GM12878 (cell line): ENCODE results near the gene FBF1. TPM values are rescaled to one million over a fixed set of nuclear protein-coding genes. Genes with fewer than 3 reads are reported as not detected.
"Not testable (repeated sequence)": the region's sequence is repeated elsewhere in the genome, so short reads cannot be mapped to it uniquely, and the experiment has no call there.

ENCODE experiments used
- ATAC-seq: fragments of 200-7000 bp; cut with Tn5 transposase; 3 replicates; pipeline ENCODE4 v1.9.1; 2020; ENCODE audit warnings: mild to moderate bottlenecking, moderate library complexity
- BruUV-seq: library from RNA; stranded (reverse); fragments of 400-500 nt; replicated peaks from 2 replicates; lab custom pipeline; 2021; lab: Mats Ljungman, UMichigan
- CTCF ChIA-PET: fragments of 300-600 bp; sonication (Branson Sonifier 250); formaldehyde crosslinking; extraction: SDS; loops from one replicate; lab custom pipeline; 2021; ENCODE audit warnings: inconsistent platforms; lab: Yijun Ruan, JAX
- POLR2A ChIA-PET: fragments of 350-600 bp; formaldehyde crosslinking; extraction: SDS; loops from one replicate; lab custom pipeline; 2021; ENCODE audit warnings: inconsistent platforms; lab: Charles Lee
- RAD21 ChIA-PET: fragments of 300-600 bp; sonication (Branson Sonifier 250); formaldehyde crosslinking; loops from one replicate; lab custom pipeline; 2023; ENCODE audit warnings: antibody characterized with exemption; ENCODE audit not compliant: unreplicated experiment; lab: Charles Lee
- SMC1A ChIA-PET: fragments of 300-600 bp; sonication (Branson Sonifier 250); formaldehyde crosslinking; loops from one replicate; lab custom pipeline; 2023; ENCODE audit not compliant: unreplicated experiment, uncharacterized antibody; lab: Charles Lee
- DNase-seq: peaks from one replicate; pipeline ENCODE4 v3.0.0-alpha.2; 2011; ENCODE audit warnings: low read depth, low spot score
- FAIRE-seq: peaks from 3 replicates; lab custom pipeline; 2011; peaks lifted over from hg19 to GRCh38; lab: Jason Lieb, UNC
- H2AFZ ChIP-seq: 2 replicates; pipeline ENCODE4 v1.6.0; 2011; ENCODE audit warnings: low read depth, low read length, control low read depth; ENCODE audit not compliant: control insufficient read depth
- H3K27ac ChIP-seq: 2 replicates; pipeline ENCODE4 v1.5.1; 2011; ENCODE audit warnings: control low read depth; ENCODE audit not compliant: control insufficient read depth, insufficient read depth
- H3K27me3 ChIP-seq, 2 experiments: replicated peaks in 1 of 2; 2 replicates each; pipeline versions ENCODE4 v1.6.0 to v1.6.1; 2011; ENCODE audit warnings: low read length in 1 of 2; ENCODE audit not compliant: control insufficient read depth in 2 of 2, insufficient read depth in 2 of 2
- H3K36me3 ChIP-seq, 2 experiments: 2 replicates each; pipeline ENCODE4 v1.5.1; 2011; ENCODE audit warnings: low read length in 1 of 2; ENCODE audit not compliant: control insufficient read depth in 2 of 2, insufficient read depth in 2 of 2
- H3K4me1 ChIP-seq: 2 replicates; pipeline ENCODE4 v1.6.1; 2011; ENCODE audit warnings: mild to moderate bottlenecking, low read length, moderate library complexity, mixed read lengths; ENCODE audit not compliant: control insufficient read depth, insufficient read depth
- H3K4me2 ChIP-seq: 2 replicates; pipeline ENCODE4 v1.6.0; 2011; ENCODE audit warnings: control low read depth; ENCODE audit not compliant: control insufficient read depth, insufficient read depth
- H3K4me3 ChIP-seq: fragments of 200-600 bp; sonication (generic); 2 replicates; pipeline ENCODE4 v1.5.1; 2016
- H3K79me2 ChIP-seq: 2 replicates; pipeline ENCODE4 v1.6.0; 2011; ENCODE audit warnings: low read length; ENCODE audit not compliant: control insufficient read depth, insufficient read depth
- H3K9ac ChIP-seq: 2 replicates; pipeline ENCODE4 v1.8.0; 2011; ENCODE audit warnings: low read length, control low read depth, mixed read lengths; ENCODE audit not compliant: control insufficient read depth, insufficient read depth
- H3K9me3 ChIP-seq: replicated peaks from 3 replicates; pipeline ENCODE4 v1.5.1; 2011; ENCODE audit warnings: mild to moderate bottlenecking, low read length; ENCODE audit not compliant: control insufficient read depth, insufficient read depth
- H4K20me1 ChIP-seq: 2 replicates; pipeline ENCODE4 v1.6.0; 2011; ENCODE audit not compliant: control insufficient read depth, insufficient read depth
- CREB1 ChIP-seq: IDR thresholded peaks from 2 replicates; pipeline ENCODE4 v1.6.1; 2012; ENCODE audit warnings: low read depth, mild to moderate bottlenecking, inconsistent platforms
- FOXM1 ChIP-seq: IDR thresholded peaks from 2 replicates; pipeline ENCODE4 v1.6.1; 2012; ENCODE audit warnings: low read depth, mild to moderate bottlenecking, inconsistent platforms, low read length, moderate library complexity
- JUNB ChIP-seq: IDR thresholded peaks from 2 replicates; pipeline ENCODE4 v1.6.1; 2016; ENCODE audit warnings: antibody characterized with exemption, mild to moderate bottlenecking
- NFIC ChIP-seq: IDR thresholded peaks from 2 replicates; pipeline ENCODE4 v1.6.1; 2012; ENCODE audit warnings: low read depth, mild to moderate bottlenecking, inconsistent platforms, low read length, moderate library complexity
- WGBS: methylation state at CpG from one replicate; pipeline ENCODE4 v1.1.6; 2016; ENCODE audit warnings: low lambda C conversion rate; ENCODE audit not compliant: insufficient replicate concordance, insufficient coverage; ENCODE audit errors: missing lambda C conversion rate; 5-methylcytosine and 5-hydroxymethylcytosine counted together
- in situ Hi-C: fragments of 300-500 bp; cut with MboI; formaldehyde crosslinking; loops from 9 replicates; pipeline ENCODE4 v1.14.3; 2018; ENCODE audit warnings: mixed read lengths
- intact Hi-C: fragments of 100-400 bp; cut with micrococcal nuclease; formaldehyde crosslinking; loops from one replicate; pipeline ENCODE4 v1.14.2; 2022; ENCODE audit not compliant: unreplicated experiment
- polyA plus RNA-seq, 11 experiments: library from polyadenylated mRNA; depleted of rRNA in 4 of 11; unstranded in 6 of 11; stranded (reverse) in 5 of 11; fragments of >200 nt; fragmentation: Nextera tagmentation in 4 of 11; fragmentation: Illumina TruSeq in 1 of 11; extraction: Ambion mirVana in 4 of 11; extraction: Trizol in 1 of 11; gene quantifications; 1 replicate in 1 of 11; 2 replicates in 10 of 11; pipeline versions ENCODE4 v1.2.1 to v1.2.3, GENCODE V29; 2011 to 2016; ENCODE audit warnings: inconsistent platforms in 2 of 11, missing spikeins in 2 of 11, low read depth in 1 of 11
- total RNA-seq, 4 experiments: library from RNA; depleted of rRNA in 3 of 4; stranded (reverse); fragments of >200 nt in 3 of 4; fragmentation: Illumina TruSeq in 1 of 4; extraction: Trizol in 1 of 4; gene quantifications; 2 replicates each; pipeline versions ENCODE4 v1.2.1 to v1.2.3, GENCODE V29; 2013 to 2021

The FBF1 gene
- total and polyA plus RNA-seq, 10 of the 15 experiments (the other 5 are each of a cell fraction or from before 2014, with no cell fraction given): 0.29 to 15.0 (median 7.0) TPM

DNA sequence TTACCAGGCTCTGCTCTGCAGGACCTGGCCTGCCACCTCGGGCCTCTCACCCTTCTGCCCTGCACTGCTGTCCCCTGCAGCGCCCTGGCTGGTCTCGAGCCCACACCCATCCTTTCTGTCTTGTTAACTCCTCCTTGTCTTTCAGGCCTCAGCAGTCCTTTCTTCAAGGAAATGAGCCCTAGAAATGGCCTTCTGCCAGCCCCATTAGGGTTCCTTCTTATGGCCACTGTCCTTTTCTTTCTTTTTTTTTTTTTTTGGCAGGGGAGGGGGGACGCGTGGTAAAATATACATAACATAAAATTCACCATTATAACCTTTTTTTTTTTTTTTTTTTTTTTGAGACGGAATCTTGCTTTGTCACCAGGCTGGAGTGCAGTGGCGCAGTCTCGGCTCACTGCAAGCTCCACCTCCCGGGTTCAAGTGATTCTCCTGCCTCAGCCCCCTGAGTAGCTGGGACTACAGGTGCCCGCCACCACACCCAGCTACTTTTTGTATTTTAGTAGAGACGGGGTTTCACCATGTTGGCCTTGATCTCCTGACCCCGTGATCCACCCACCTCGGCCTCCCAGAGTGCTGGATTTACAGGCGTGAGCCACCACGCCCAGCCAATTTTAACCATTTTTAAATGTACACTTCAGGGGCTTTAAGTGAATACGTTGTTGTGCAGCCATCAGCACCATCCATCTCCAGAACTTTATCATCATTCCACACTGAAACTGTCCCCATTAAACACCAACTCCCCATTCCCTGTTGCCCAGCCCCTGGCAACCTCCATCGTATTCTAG lies 75.2 kb downstream of the FBF1 start:
- H3K79me2 ChIP-seq, H4K20me1 ChIP-seq, H2AFZ ChIP-seq, H3K36me3 ChIP-seq, FAIRE-seq, H3K4me3 ChIP-seq, H3K9ac ChIP-seq, in situ Hi-C loops, ATAC-seq, H3K27ac ChIP-seq, H3K27me3 ChIP-seq, H3K9me3 ChIP-seq, DNase-seq, BruUV-seq, intact Hi-C loops: not testable (repeated sequence)
- Histone ChIP-seq H3K4me1 (peaks cover 16% of the 10 kb centered on the region), H3K4me2 (peak overlapping the region; percentile 51)
- CTCF ChIA-PET: interaction anchor here (1.0 to 2.1 kb wide), 5 partner anchors 9 to 112 kb away, joined by 3 to 8 read pairs (median 4); no protein-coding TSS in a partner anchor
- WGBS: 84% methylated on average over 12 of the region's 17 CpGs
- POLR2A ChIA-PET: interaction anchor here (0.6 to 1.7 kb wide), 6 partner anchors 10 to 401 kb away, joined by 3 to 16 read pairs (median 4); partner anchors contain the start of genes TRIM47 and WBP2
- RAD21 ChIA-PET: interaction anchor here (0.7 to 1.3 kb wide), 4 partner anchors 10 to 31 kb away, joined by 3 to 5 read pairs (median 3); partner anchors contain the start of gene TRIM65
- SMC1A ChIA-PET: interaction anchor here (0.7 to 1.4 kb wide), 6 partner anchors 9 to 139 kb away, joined by 3 to 6 read pairs (median 3); partner anchors contain the start of gene WBP2

DNA sequence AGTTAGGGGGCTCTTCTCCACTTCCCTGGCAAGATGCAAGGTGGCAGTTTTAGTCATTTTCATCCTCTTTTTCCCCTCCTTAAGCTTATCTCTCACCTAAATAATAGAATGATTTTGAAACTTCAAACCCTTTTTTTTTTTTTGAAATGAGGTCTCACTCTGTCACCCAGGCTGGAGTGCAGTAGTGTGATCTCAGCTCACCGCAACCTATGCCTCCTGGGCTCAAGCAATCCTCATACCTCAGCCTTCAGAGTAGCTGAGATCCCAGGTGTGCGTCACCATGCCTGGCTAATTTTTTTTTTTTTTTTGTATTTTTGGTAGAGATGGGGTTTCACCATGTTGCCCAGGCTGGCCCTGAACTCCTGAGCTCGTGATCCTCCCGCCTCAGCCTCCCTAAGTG lies 76.0 kb downstream of the FBF1 start:
- FAIRE-seq, DNase-seq, intact Hi-C loops, H2AFZ ChIP-seq, H4K20me1 ChIP-seq, in situ Hi-C loops, H3K27me3 ChIP-seq, H3K9ac ChIP-seq, BruUV-seq: not testable (repeated sequence)
- Histone ChIP-seq H3K4me1 (peaks cover 17% of the 10 kb centered on the region), H3K27ac (peak overlapping the region; percentile 29), H3K4me3 (peak overlapping the region; percentile 22; the same call in 1 of the 2 replicates), H3K4me2 (peak overlapping the region; percentile 22)
- peak; percentile 39 for ATAC-seq
- CTCF ChIA-PET: interaction anchor here (0.6 to 2.1 kb wide), 9 partner anchors 8 to 112 kb away, joined by 3 to 8 read pairs (median 3); partner anchors contain the start of genes TRIM65 and WBP2
- RAD21 ChIA-PET: interaction anchor here (0.7 to 1.3 kb wide), 5 partner anchors 11 to 32 kb away, joined by 3 to 5 read pairs (median 3); partner anchors contain the start of gene TRIM65
- POLR2A ChIA-PET: interaction anchor here (0.6 to 1.7 kb wide), 6 partner anchors 9 to 105 kb away, joined by 3 to 16 read pairs (median 5); partner anchors contain the start of genes TRIM47 and WBP2
- TF ChIP-seq CREB1: peak; percentile 53; the same call in 1 of the 2 replicates
- peak; percentile 9; the same call in 1 of the 2 replicates for TF ChIP-seq FOXM1
- TF ChIP-seq JUNB: peak; percentile 5; the same call in 1 of the 2 replicates
- 0 out of 2 replicates have a peak, but pooled peaks have one; percentile 6 for TF ChIP-seq NFIC
- TF ChIP-seq, all 136 proteins: peak for 4; not testable (repeated sequence) for 132
- not testable (repeated sequence) for H3K79me2 ChIP-seq, H3K36me3 ChIP-seq, H3K9me3 ChIP-seq
- WGBS: 13% methylated on average over 1 of the region's 4 CpGs
- SMC1A ChIA-PET: interaction anchor here (0.7 to 1.4 kb wide), 8 partner anchors 9 to 140 kb away, joined by 3 to 6 read pairs (median 3); partner anchors contain the start of gene WBP2
